Transverse colon (tissue), 4 donors: ENCODE measurements around the gene ACTRT2. TPM values are rescaled to one million over a fixed set of nuclear protein-coding genes. Genes with fewer than 3 reads are reported as not detected.

Source experiments
- DNase-seq: peaks from one replicate; pipeline ENCODE4 v3.0.0-alpha.2; 2019
- H3K27ac ChIP-seq, 4 donors: fragments of 200-600 bp; sonication (generic); 2 replicates each; pipeline ENCODE4 v1.5.1; 2016 to 2018; ENCODE audit warnings: inconsistent platforms in 4 of 4
- H3K27me3 ChIP-seq: fragments of 200-600 bp; sonication (generic); 2 replicates; pipeline ENCODE4 v1.5.1; 2017; ENCODE audit warnings: inconsistent platforms
- H3K36me3 ChIP-seq, 4 donors: fragments of 200-600 bp; sonication (generic); 2 replicates each; pipeline ENCODE4 v1.5.1; 2017 to 2019; ENCODE audit warnings: inconsistent platforms in 4 of 4
- H3K4me1 ChIP-seq, 4 donors: fragments of 200-600 bp; sonication (generic); 2 replicates each; pipeline ENCODE4 v1.5.1; 2017 to 2020; ENCODE audit warnings: inconsistent platforms in 4 of 4
- H3K4me3 ChIP-seq, 4 donors: fragments of 200-600 bp; sonication (generic); 1 replicate in 1 of 4; 2 replicates in 3 of 4; pipeline versions ENCODE4 v1.5.1 to v1.6.1; 2017 to 2019; ENCODE audit warnings: inconsistent platforms in 4 of 4
- H3K9me3 ChIP-seq, 2 donors: fragments of 200-600 bp; sonication (generic); 2 replicates each; pipeline ENCODE4 v1.5.1; 2017 to 2019; ENCODE audit warnings: inconsistent platforms in 2 of 2
- EP300 ChIP-seq: sonication (generic); formaldehyde crosslinking; IDR thresholded peaks from one replicate; pipeline ENCODE4 v1.6.1; 2017; ENCODE audit warnings: antibody characterized with exemption, low read depth
- POLR2A ChIP-seq: fragments of 450-650 bp; IDR thresholded peaks from one replicate; pipeline ENCODE4 v1.6.1; 2016; ENCODE audit warnings: antibody characterized with exemption, mild to moderate bottlenecking, moderate library complexity
- POLR2AphosphoS5 ChIP-seq, 3 donors: sonication (generic); formaldehyde crosslinking; IDR thresholded peaks; one replicate each; pipeline ENCODE4 v1.6.1; 2016; ENCODE audit warnings: antibody characterized with exemption in 3 of 3
- WGBS, 2 donors: methylation state at CpG; one replicate each; pipeline ENCODE4 v1.1.5; 2018; ENCODE audit warnings: low coverage in 1 of 2; 5-methylcytosine and 5-hydroxymethylcytosine counted together
- in situ Hi-C, 4 donors: fragments of 200-750 bp; cut with MboI; loops; one replicate each; pipeline versions ENCODE4 v1.15.0 to v1.15.1; 2017; ENCODE audit warnings: low sequenced_read_pairs in 3 of 4, low pct_ligation_motif_present in 1 of 4, low pct_unique_long_range_greater_than_20kb in 1 of 4
- intact Hi-C: fragments of 100-400 bp; cut with DNase I; formaldehyde crosslinking; loops from one replicate; pipeline ENCODE4 v1.15.1; 2023; ENCODE audit warnings: low total_unique reads
- total RNA-seq, 4 donors: library from RNA; depleted of rRNA; stranded (reverse); fragments of >200 nt; gene quantifications; one replicate each; pipeline ENCODE4 v1.1.0, GENCODE V29; 2016
- TF ChIP-seq, protein P1 (sequence below), 5 experiments: fragments of 200-600 bp in 3 of 5; fragments of 450-650 bp in 2 of 5; sonication (generic) in 3 of 5; IDR thresholded peaks; 1 replicate in 2 of 5; 2 replicates in 3 of 5; pipeline ENCODE4 v1.5.1; 2016 to 2017; ENCODE audit warnings: antibody characterized with exemption in 5 of 5, inconsistent platforms in 3 of 5, mild to moderate bottlenecking in 2 of 5, moderate library complexity in 1 of 5

The ACTRT2 gene
- total RNA-seq, 4 donors from 2014 or later: not detected

DNA sequence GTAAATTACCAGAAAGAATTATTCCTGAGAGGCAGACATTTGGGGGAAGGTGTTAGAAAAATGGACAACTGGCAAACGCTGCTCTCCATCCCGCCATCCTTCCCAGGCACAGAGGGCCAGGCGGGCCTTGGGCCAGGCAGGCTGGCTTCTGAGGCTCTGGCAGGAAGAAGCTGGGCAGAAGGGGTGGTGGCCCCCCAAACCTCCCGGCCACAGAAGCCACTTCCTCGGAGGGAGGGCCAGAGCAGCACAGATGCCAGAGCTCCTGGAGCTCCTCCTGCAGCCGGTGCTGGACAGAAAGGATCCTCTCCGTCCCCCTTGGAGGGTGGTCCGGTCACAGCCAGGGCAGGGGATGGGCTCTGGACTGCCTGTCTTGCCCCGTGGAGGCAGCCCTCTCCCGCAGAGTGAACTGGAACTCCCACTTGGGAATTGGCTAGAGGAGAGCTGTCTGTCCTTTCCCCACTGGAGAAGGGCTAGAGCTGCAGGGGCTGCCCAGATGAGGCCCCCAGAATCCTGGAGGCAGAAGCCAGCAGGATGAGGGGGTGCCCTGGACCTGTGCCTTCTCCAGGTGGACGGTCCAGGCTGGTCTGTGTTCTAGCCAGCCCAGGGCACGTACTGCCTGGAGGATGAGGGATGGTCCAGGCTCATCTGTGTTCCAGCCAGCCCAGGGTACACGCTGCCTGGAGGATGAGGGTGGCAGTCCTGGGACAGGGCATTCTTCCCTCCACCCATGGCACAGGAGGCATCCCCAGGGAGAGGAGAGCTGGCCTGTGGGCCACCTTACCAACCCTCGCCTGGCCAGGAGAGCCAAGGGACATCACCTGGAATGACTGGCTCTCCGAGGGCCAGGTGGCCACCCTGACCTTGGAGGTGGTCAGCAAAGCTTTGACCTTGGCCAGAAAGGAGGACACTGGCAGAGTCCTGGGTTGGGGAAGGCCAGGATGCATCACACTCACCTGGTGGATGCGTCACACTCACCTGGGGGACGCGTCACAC is 47.4 kb upstream of the ACTRT2 start:
- no peak overlapping the region for H3K27ac ChIP-seq
- 49% methylated on average over 18 of the region's 18 CpGs; no CpG with 5 or more reads in 1 of the 2 donors for WGBS, 2 donors
- DNase-seq: no peak
- H3K9me3 ChIP-seq: no peaks in the 10 kb centered on the region
- no peaks in the 10 kb centered on the region for H3K36me3 ChIP-seq
- intact Hi-C loops (no loop called here), in situ Hi-C loops (no loop called here)
- H3K4me3 ChIP-seq: no peak overlapping the region
- H3K27me3 ChIP-seq: peaks cover 20% of the 10 kb centered on the region
- no peaks in the 10 kb centered on the region for H3K4me1 ChIP-seq
- TF ChIP-seq POLR2AphosphoS5 (IDR thresholded peaks at IDR 0.05) (no peak), EP300 (no peak), POLR2A (no peak)
- TF ChIP-seq, protein P1, sequence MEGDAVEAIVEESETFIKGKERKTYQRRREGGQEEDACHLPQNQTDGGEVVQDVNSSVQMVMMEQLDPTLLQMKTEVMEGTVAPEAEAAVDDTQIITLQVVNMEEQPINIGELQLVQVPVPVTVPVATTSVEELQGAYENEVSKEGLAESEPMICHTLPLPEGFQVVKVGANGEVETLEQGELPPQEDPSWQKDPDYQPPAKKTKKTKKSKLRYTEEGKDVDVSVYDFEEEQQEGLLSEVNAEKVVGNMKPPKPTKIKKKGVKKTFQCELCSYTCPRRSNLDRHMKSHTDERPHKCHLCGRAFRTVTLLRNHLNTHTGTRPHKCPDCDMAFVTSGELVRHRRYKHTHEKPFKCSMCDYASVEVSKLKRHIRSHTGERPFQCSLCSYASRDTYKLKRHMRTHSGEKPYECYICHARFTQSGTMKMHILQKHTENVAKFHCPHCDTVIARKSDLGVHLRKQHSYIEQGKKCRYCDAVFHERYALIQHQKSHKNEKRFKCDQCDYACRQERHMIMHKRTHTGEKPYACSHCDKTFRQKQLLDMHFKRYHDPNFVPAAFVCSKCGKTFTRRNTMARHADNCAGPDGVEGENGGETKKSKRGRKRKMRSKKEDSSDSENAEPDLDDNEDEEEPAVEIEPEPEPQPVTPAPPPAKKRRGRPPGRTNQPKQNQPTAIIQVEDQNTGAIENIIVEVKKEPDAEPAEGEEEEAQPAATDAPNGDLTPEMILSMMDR (IDR thresholded peaks at IDR 0.05): no peak

DNA sequence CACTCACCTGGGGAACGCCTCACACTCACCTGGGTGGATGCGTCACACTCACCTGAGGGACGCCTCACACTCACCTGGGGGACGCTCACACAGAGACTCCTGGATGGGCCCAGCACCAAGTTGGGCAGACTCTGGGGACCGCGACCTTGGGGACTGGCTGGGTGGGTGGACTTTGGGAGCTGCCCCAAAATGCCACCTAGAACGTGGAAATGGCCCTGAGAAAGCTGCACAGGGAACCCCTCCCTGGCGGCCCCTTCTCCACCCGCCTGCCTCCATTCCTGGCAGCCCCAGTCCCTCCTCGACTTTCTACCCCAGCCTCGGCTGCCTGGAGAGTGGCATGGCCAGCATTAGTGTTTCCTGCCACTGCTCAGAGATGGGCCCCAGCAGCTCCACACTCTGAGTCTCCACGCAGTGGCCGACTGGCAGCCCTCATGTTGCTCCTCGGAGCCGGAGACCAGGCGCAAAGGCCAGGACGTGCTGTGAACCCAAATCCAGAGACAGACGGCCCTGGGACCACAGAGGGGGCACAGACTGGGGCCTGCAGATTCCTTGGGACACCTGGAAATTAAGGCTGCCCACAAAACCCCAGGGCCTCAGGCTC is 46.5 kb upstream of the ACTRT2 start:
- intact Hi-C loops: no loop called here
- in situ Hi-C loops: no loop called here
- Histone ChIP-seq H3K36me3 (no peaks in the 10 kb centered on the region), H3K27me3 (peaks cover 14% of the 10 kb centered on the region), H3K4me1 (no peaks in the 10 kb centered on the region), H3K9me3 (no peaks in the 10 kb centered on the region), H3K27ac (no peak overlapping the region), H3K4me3 (no peak overlapping the region)
- 73 to 74% methylated on average over 3 to 18 of the region's 18 CpGs for WGBS, 2 donors
- TF ChIP-seq POLR2A (no peak), POLR2AphosphoS5 (IDR thresholded peaks at IDR 0.05) (no peak), EP300 (no peak)
- TF ChIP-seq, protein P1 (IDR thresholded peaks at IDR 0.05): no peak
- DNase-seq: no peak

DNA sequence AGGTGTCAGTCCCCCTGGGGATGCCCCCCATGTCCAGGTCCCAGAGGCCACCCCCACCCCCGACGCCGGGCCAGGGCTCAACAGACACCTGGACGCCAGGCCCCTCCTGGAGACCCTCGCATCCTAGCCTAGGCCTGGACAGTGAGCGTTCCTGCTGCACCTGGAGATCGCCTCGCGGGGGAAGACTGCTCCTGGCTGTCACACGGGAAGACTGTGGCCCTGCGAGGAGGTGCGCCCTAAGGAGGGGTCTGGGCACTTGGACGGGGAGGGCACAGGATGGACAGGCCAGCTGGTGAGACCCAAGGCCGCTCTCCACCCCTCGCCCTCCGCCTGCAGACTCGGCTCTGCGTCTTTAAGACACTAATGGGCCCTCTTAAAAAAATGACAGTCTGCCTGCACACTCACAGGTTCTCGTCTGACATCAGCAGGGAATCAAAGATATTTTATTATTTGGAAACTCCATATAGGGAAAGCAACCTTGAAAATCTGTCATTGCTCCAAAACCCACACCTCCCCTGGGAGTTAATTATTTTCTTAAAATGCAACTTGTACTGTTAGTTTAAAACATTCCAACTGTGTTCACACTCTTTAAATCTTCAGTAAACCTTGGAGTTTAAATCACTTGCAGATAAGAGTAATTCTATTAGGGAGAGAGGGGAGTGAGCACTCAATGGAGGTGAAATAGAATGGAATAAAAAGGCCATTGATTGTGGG is 45.6 kb upstream of the ACTRT2 start:
- Histone ChIP-seq H3K36me3 (no peaks in the 10 kb centered on the region), H3K4me1 (no peaks in the 10 kb centered on the region), H3K9me3 (no peaks in the 10 kb centered on the region), H3K27me3 (peaks cover 14% of the 10 kb centered on the region), H3K27ac (no peak overlapping the region), H3K4me3 (no peak overlapping the region)
- intact Hi-C loops: no loop called here
- WGBS, 2 donors: 77% methylated on average over 19 of the region's 19 CpGs; no CpG with 5 or more reads in 1 of the 2 donors
- in situ Hi-C loops: no loop called here
- DNase-seq: no peak
- TF ChIP-seq, protein P1 (IDR thresholded peaks at IDR 0.05): no peak
- TF ChIP-seq POLR2A (no peak), POLR2AphosphoS5 (IDR thresholded peaks at IDR 0.05) (no peak), EP300 (no peak)

DNA sequence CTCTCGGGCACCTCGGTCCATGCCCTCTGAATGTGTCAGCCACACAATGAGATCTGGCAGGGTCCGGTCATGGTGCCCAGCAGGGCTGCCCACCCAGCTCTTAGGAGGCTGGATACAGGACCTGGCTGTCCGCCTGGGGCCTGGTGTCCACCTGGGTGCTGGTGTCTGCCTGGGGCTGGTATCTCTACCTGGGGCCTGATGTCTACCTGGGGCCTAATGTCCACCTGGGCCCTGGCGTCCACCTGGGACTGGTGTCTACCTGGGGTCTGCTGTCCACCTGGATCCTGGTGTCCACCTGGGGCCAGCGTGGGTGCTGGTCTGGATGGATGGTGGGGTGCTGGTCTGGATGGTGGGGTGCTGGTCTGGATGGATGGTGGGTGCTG is 45.1 kb upstream of the ACTRT2 start:
- in situ Hi-C loops: no loop called here

More for the DNA sequence above, 45.1 kb upstream of the ACTRT2 start:
- no peak for DNase-seq
- intact Hi-C loops: no loop called here
- Histone ChIP-seq H3K4me1 (no peaks in the 10 kb centered on the region), H3K4me3 (no peak overlapping the region), H3K27me3 (peaks cover 14% of the 10 kb centered on the region), H3K27ac (no peak overlapping the region), H3K36me3 (no peaks in the 10 kb centered on the region), H3K9me3 (no peaks in the 10 kb centered on the region)
- 60 to 70% methylated on average over 1 to 5 of the region's 6 CpGs for WGBS, 2 donors
- no peak for TF ChIP-seq POLR2A
- TF ChIP-seq EP300: no peak
- TF ChIP-seq POLR2AphosphoS5 (IDR thresholded peaks at IDR 0.05): no peak
- TF ChIP-seq, protein P1 (IDR thresholded peaks at IDR 0.05): no peak
